MM.1S (cell line): ENCODE data around the gene TUBGCP2.

ENCODE experiments used
- DNase-seq: peaks from one replicate; pipeline ENCODE4 v3.0.0-alpha.2; 2015
- H2AFZ ChIP-seq: fragments of 300-600 bp; sonication (generic); 2 replicates; pipeline ENCODE4 v1.6.0; 2016; ENCODE audit warnings: antibody characterized with exemption, low read length
- H3F3A ChIP-seq: fragments of 300-600 bp; sonication (generic); 2 replicates; pipeline ENCODE4 v1.6.1; 2016; ENCODE audit warnings: mild to moderate bottlenecking, antibody characterized with exemption, low read length, moderate library complexity, mixed read lengths; ENCODE audit not compliant: insufficient read depth
- H3K27ac ChIP-seq: fragments of 300-600 bp; sonication (generic); 2 replicates; pipeline ENCODE4 v1.5.1; 2016; ENCODE audit warnings: mild to moderate bottlenecking, low read length
- H3K27me3 ChIP-seq: fragments of 300-600 bp; sonication (generic); replicated peaks from 2 replicates; pipeline ENCODE4 v1.6.0; 2016; ENCODE audit warnings: low read length; ENCODE audit not compliant: insufficient read depth
- H3K36me3 ChIP-seq: fragments of 300-600 bp; sonication (generic); replicated peaks from 2 replicates; pipeline ENCODE4 v1.6.1; 2016; ENCODE audit warnings: mild to moderate bottlenecking, low read length, mixed read lengths; ENCODE audit not compliant: insufficient read depth
- H3K4me1 ChIP-seq: fragments of 300-600 bp; sonication (generic); 2 replicates; pipeline ENCODE4 v1.6.1; 2016; ENCODE audit warnings: low read length, mixed read lengths
- H3K4me2 ChIP-seq: fragments of 300-600 bp; sonication (generic); 2 replicates; pipeline ENCODE4 v1.6.0; 2016; ENCODE audit warnings: low read depth, low read length
- H3K4me3 ChIP-seq: fragments of 300-600 bp; sonication (generic); 2 replicates; pipeline ENCODE4 v1.5.1; 2016; ENCODE audit warnings: low read length, mixed read lengths
- H3K79me2 ChIP-seq: fragments of 300-600 bp; sonication (generic); 2 replicates; pipeline ENCODE4 v1.6.1; 2016; ENCODE audit warnings: mixed run types, low read length, mixed read lengths
- H3K9ac ChIP-seq: fragments of 300-600 bp; sonication (generic); 2 replicates; pipeline ENCODE4 v1.6.1; 2016; ENCODE audit warnings: low read length, mixed read lengths
- H3K9me2 ChIP-seq: fragments of 300-600 bp; sonication (generic); replicated peaks from 2 replicates; pipeline ENCODE4 v1.6.1; 2016; ENCODE audit warnings: mild to moderate bottlenecking, low read length, mixed read lengths; ENCODE audit not compliant: insufficient read depth
- H3K9me3 ChIP-seq: fragments of 300-600 bp; sonication (generic); replicated peaks from 2 replicates; pipeline ENCODE4 v1.6.1; 2016; ENCODE audit warnings: mild to moderate bottlenecking, low read length, mixed read lengths; ENCODE audit not compliant: insufficient read depth
- H4K20me1 ChIP-seq: fragments of 300-600 bp; sonication (generic); 2 replicates; pipeline ENCODE4 v1.6.1; 2016; ENCODE audit warnings: mild to moderate bottlenecking, low read length, moderate library complexity, mixed read lengths; ENCODE audit not compliant: insufficient read depth
- CTCF ChIP-seq: fragments of 300-600 bp; sonication (generic); IDR thresholded peaks from 2 replicates; pipeline ENCODE4 v1.5.1; 2016; ENCODE audit warnings: antibody characterized with exemption, low read length, mixed read lengths
- EZH2 ChIP-seq: fragments of 300-600 bp; sonication (generic); optimal IDR thresholded peaks from 2 replicates; pipeline ENCODE3; 2017; ENCODE audit warnings: low read depth, mild to moderate bottlenecking, antibody characterized with exemption, low read length, mixed read lengths
- EZH2phosphoT487 ChIP-seq: fragments of 300-600 bp; sonication (generic); IDR thresholded peaks from 2 replicates; pipeline ENCODE4 v1.6.1; 2018; ENCODE audit warnings: antibody characterized with exemption, low read length

Gene TUBGCP2

GRCh38 chr10:133355991-133356390 lies 47.3 kb upstream of the TUBGCP2 start:
- Histone ChIP-seq H3K4me3 (no peak overlapping the region), H3K4me2 (no peak overlapping the region), H3K27me3 (peaks cover 26% of the 10 kb centered on the region), H3K4me1 (no peaks in the 10 kb centered on the region), H3K27ac (no peak overlapping the region), H3K79me2 (no peaks in the 10 kb centered on the region), H3F3A (no peaks in the 10 kb centered on the region), H3K9me3 (no peaks in the 10 kb centered on the region), H4K20me1 (no peaks in the 10 kb centered on the region), H3K36me3 (no peaks in the 10 kb centered on the region), H2AFZ (no peak overlapping the region), H3K9ac (no peak overlapping the region), H3K9me2 (no peaks in the 10 kb centered on the region)
- TF ChIP-seq CTCF (no peak), EZH2 (no peak), EZH2phosphoT487 (no peak)
- no peak for DNase-seq

- Histone ChIP-seq H3K9me3 (no peaks in the 10 kb centered on the region), H3K4me3 (no peak overlapping the region), H3K27me3 (peaks cover 28% of the 10 kb centered on the region), H3F3A (no peaks in the 10 kb centered on the region), H3K9me2 (no peaks in the 10 kb centered on the region), H3K27ac (no peak overlapping the region), H3K4me1 (no peaks in the 10 kb centered on the region), H3K79me2 (no peaks in the 10 kb centered on the region), H2AFZ (no peak overlapping the region), H3K9ac (no peak overlapping the region), H3K4me2 (no peak overlapping the region), H4K20me1 (no peaks in the 10 kb centered on the region), H3K36me3 (no peaks in the 10 kb centered on the region)
- DNase-seq: no peak
- TF ChIP-seq EZH2 (no peak), EZH2phosphoT487 (no peak), CTCF (no peak)
These were observed 46.6 kb upstream of the TUBGCP2 start for GRCh38 chr10:133355266-133355665.

GRCh38 chr10:133354672-133355240 lies 46.1 kb upstream of the TUBGCP2 start:
- Histone ChIP-seq H2AFZ (no peak overlapping the region), H3K4me1 (no peaks in the 10 kb centered on the region), H3K9me3 (no peaks in the 10 kb centered on the region), H3K27ac (no peak overlapping the region), H4K20me1 (no peaks in the 10 kb centered on the region), H3K79me2 (no peaks in the 10 kb centered on the region), H3K4me3 (no peak overlapping the region), H3K27me3 (peaks cover 28% of the 10 kb centered on the region), H3K36me3 (no peaks in the 10 kb centered on the region), H3K9ac (no peak overlapping the region), H3K4me2 (no peak overlapping the region), H3F3A (no peaks in the 10 kb centered on the region), H3K9me2 (no peaks in the 10 kb centered on the region)
- DNase-seq: no peak
- no peak for TF ChIP-seq CTCF
- no peak for TF ChIP-seq EZH2phosphoT487
- TF ChIP-seq EZH2: no peak
